Hematopoietic multipotent progenitor cell treated with erythropoietin and hydrocortisone succinate and interleukin-3 and kit ligand, for 17 days (in vitro differentiated cells): ENCODE data around the gene PPP5C.
"Not testable (repeated sequence)": the region's sequence is repeated elsewhere in the genome, so short reads cannot be mapped to it uniquely, and the experiment has no call there.

Experiments used
- DNase-seq: peaks from one replicate; pipeline ENCODE4 v3.0.0-alpha.2; 2015; ENCODE audit warnings: low spot score

PPP5C gene

GRCh38 chr19:46386996-46387712 lies 40.3 kb downstream of the PPP5C start:
- DNase-seq = no peak

- DNase-seq = no peak
Measured at GRCh38 chr19:46387713-46388130, 40.8 kb downstream of the PPP5C start.

GRCh38 chr19:46388311-46389095 lies 41.6 kb downstream of the PPP5C start:
- no peak for DNase-seq

GRCh38 chr19:46390121-46390858 lies 43.4 kb downstream of the PPP5C start:
- DNase-seq = no peak

GRCh38 chr19:46390866-46391265 lies 44.0 kb downstream of the PPP5C start:
- DNase-seq = no peak

GRCh38 chr19:46391296-46392251 lies 44.7 kb downstream of the PPP5C start:
- DNase-seq = no peak

GRCh38 chr19:46392252-46392801 lies 45.4 kb downstream of the PPP5C start:
- DNase-seq = no peak

GRCh38 chr19:46392837-46393236 lies 46.0 kb downstream of the PPP5C start:
- DNase-seq = no peak

GRCh38 chr19:46393456-46394401 lies 46.8 kb downstream of the PPP5C start:
- DNase-seq = no peak

GRCh38 chr19:46394402-46394797 lies 47.5 kb downstream of the PPP5C start:
- DNase-seq = no peak

- DNase-seq = not testable (repeated sequence)
Measured at GRCh38 chr19:46397801-46398479, 51.1 kb downstream of the PPP5C start.

GRCh38 chr19:46402725-46403124 lies 55.8 kb downstream of the PPP5C start:
- no peak for DNase-seq

GRCh38 chr19:46404055-46404752 lies 57.3 kb downstream of the PPP5C start:
- no peak for DNase-seq

- no peak for DNase-seq
Measured at GRCh38 chr19:46404753-46405468, 58.0 kb downstream of the PPP5C start.

- DNase-seq = no peak
Measured at GRCh38 chr19:46406976-46407375, 60.1 kb downstream of the PPP5C start.

- no peak for DNase-seq
Measured at GRCh38 chr19:46407856-46408663, 61.2 kb downstream of the PPP5C start.

GRCh38 chr19:46408664-46409039 lies 61.8 kb downstream of the PPP5C start:
- no peak for DNase-seq
